Measurements from ENCODE around the gene SPAG9.

The SPAG9 gene

DNA sequence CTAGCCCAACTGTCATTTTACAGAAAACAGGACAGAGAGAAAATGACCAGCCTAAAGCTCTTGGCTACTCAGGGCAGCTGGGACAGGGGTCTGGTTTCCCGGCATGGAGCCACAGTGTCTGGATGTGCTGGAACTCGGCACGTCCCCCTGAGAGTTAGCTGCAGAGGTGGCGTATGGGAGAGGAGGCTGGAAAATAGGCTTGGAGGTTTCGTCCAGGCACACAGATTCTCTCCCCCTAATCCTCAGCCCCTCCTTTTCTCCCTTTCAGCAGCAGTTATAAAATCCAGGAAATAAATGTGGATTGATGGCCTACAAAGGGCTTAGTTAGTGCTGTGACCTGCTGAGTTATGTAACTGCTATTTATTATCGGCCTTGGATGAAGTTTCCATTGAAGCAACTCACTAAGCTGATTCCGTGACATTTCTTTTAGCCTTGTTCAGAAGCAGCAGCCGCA, 165.0 kb downstream of the SPAG9 start:
- Histone ChIP-seq H3K79me2 (ENCODE audit: control insufficient read depth, insufficient read depth, low read length) (no peaks in the 10 kb centered on the region), H3K4ac (ENCODE audit: low read depth, low read length) (no peak overlapping the region), H3K4me2 (ENCODE audit: low read length) (no peak overlapping the region), H2BK15ac (replicated peaks; ENCODE audit: low read depth) (no peak overlapping the region), H3K23ac (ENCODE audit: low read length) (no peak overlapping the region), H3K27ac (ENCODE audit: low read depth, low read length) (no peak overlapping the region), H3K79me1 (ENCODE audit: low read length) (no peaks in the 10 kb centered on the region), H3K36me3 (ENCODE audit: control insufficient read depth, insufficient read depth, low read length) (no peaks in the 10 kb centered on the region), H3K9ac (ENCODE audit: low read length) (no peak overlapping the region), H3K4me3 (ENCODE audit: low read length) (no peak overlapping the region), H2AK5ac (ENCODE audit: low read length) (no peak overlapping the region), H4K5ac (ENCODE audit: low read length) (no peak overlapping the region), H2BK5ac (ENCODE audit: low read length) (no peak overlapping the region), H3K56ac (ENCODE audit: low read length) (no peak overlapping the region), H3K18ac (ENCODE audit: low read length) (no peak overlapping the region), H2BK120ac (ENCODE audit: low read depth, low read length) (no peak overlapping the region), H4K8ac (ENCODE audit: low read depth, low read length) (no peak overlapping the region), H3K4me1 (ENCODE audit: control insufficient read depth, low read depth, low read length) (peaks cover 5% of the 10 kb centered on the region), H3K27me3 (ENCODE audit: insufficient read depth, low read length, poor library complexity) (no peaks in the 10 kb centered on the region)
- no peak for DNase-seq
- no CpG with 5 or more reads among the region's 8 CpGs for WGBS (ENCODE audit: extremely low coverage, insufficient coverage, low lambda C conversion rate)

DNA sequence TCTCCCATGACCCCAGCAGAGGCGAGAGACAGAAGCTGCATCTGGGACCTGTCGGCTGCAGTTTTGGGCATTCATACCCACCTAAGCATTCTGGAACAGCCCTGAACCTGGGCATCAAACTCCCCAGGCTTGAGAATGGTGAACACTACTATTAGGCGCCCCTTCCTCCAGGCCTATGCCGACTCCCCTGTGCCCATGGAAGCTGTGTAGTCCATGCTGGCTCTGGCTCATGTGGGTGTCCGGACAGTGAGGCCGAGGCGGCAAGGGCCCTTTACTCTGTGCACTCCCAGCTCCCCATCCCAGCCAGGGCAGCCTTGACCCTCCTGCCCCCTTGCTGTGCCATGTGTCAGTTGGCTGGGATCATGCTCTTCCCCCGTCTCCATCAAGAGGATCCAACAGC, 165.5 kb downstream of the SPAG9 start:
- peaks cover 5% of the 10 kb centered on the region for H3K4me1 ChIP-seq (ENCODE audit: control insufficient read depth, low read depth, low read length)
- H3K79me2 ChIP-seq (ENCODE audit: control insufficient read depth, insufficient read depth, low read length), result no peaks in the 10 kb centered on the region
- H3K23ac ChIP-seq (ENCODE audit: low read length), result no peak overlapping the region
- no peak overlapping the region for H3K18ac ChIP-seq (ENCODE audit: low read length)
- no peak overlapping the region for H3K9ac ChIP-seq (ENCODE audit: low read length)
- H3K4me2 ChIP-seq (ENCODE audit: low read length), result no peak overlapping the region
- no CpG with 5 or more reads among the region's 8 CpGs for WGBS (ENCODE audit: extremely low coverage, insufficient coverage, low lambda C conversion rate)
- no peak overlapping the region for H4K8ac ChIP-seq (ENCODE audit: low read depth, low read length)
- no peaks in the 10 kb centered on the region for H3K27me3 ChIP-seq (ENCODE audit: insufficient read depth, low read length, poor library complexity)
- no peak overlapping the region for H3K27ac ChIP-seq (ENCODE audit: low read depth, low read length)
- peak overlapping the region; percentile 37 for H3K56ac ChIP-seq (ENCODE audit: low read length)
- no peak overlapping the region for H2BK5ac ChIP-seq (ENCODE audit: low read length)
- no peak for DNase-seq
- H3K36me3 ChIP-seq (ENCODE audit: control insufficient read depth, insufficient read depth, low read length), result no peaks in the 10 kb centered on the region
- no peaks in the 10 kb centered on the region for H3K79me1 ChIP-seq (ENCODE audit: low read length)
- H2BK120ac ChIP-seq (ENCODE audit: low read depth, low read length), result no peak overlapping the region
- no peak overlapping the region for H2BK15ac ChIP-seq (replicated peaks; ENCODE audit: low read depth)
- H3K4ac ChIP-seq (ENCODE audit: low read depth, low read length), result no peak overlapping the region
- H4K5ac ChIP-seq (ENCODE audit: low read length), result no peak overlapping the region
- no peak overlapping the region for H2AK5ac ChIP-seq (ENCODE audit: low read length)
- H3K4me3 ChIP-seq (ENCODE audit: low read length), result no peak overlapping the region

- H3K4me3 ChIP-seq (ENCODE audit: low read length), result no peak overlapping the region
- H3K4me1 ChIP-seq (ENCODE audit: control insufficient read depth, low read depth, low read length), result peaks cover 5% of the 10 kb centered on the region
- no peak overlapping the region for H2BK15ac ChIP-seq (replicated peaks; ENCODE audit: low read depth)
- peak overlapping the region; percentile 34 for H3K18ac ChIP-seq (ENCODE audit: low read length)
- no peaks in the 10 kb centered on the region for H3K79me1 ChIP-seq (ENCODE audit: low read length)
- DNase-seq, result no peak
- no CpG with 5 or more reads among the region's 8 CpGs for WGBS (ENCODE audit: extremely low coverage, insufficient coverage, low lambda C conversion rate)
- no peak overlapping the region for H2BK120ac ChIP-seq (ENCODE audit: low read depth, low read length)
- peak overlapping the region; percentile 39 for H3K9ac ChIP-seq (ENCODE audit: low read length)
- no peak overlapping the region for H3K23ac ChIP-seq (ENCODE audit: low read length)
- no peak overlapping the region for H2BK5ac ChIP-seq (ENCODE audit: low read length)
- peak overlapping the region; percentile 44 for H3K4ac ChIP-seq (ENCODE audit: low read depth, low read length)
- H3K36me3 ChIP-seq (ENCODE audit: control insufficient read depth, insufficient read depth, low read length), result no peaks in the 10 kb centered on the region
- H2AK5ac ChIP-seq (ENCODE audit: low read length), result no peak overlapping the region
- no peaks in the 10 kb centered on the region for H3K79me2 ChIP-seq (ENCODE audit: control insufficient read depth, insufficient read depth, low read length)
- peak overlapping the region; percentile 71 for H3K56ac ChIP-seq (ENCODE audit: low read length)
- no peak overlapping the region for H3K27ac ChIP-seq (ENCODE audit: low read depth, low read length)
- H3K27me3 ChIP-seq (ENCODE audit: insufficient read depth, low read length, poor library complexity), result no peaks in the 10 kb centered on the region
- H4K8ac ChIP-seq (ENCODE audit: low read depth, low read length), result no peak overlapping the region
- no peak overlapping the region for H4K5ac ChIP-seq (ENCODE audit: low read length)
- H3K4me2 ChIP-seq (ENCODE audit: low read length), result no peak overlapping the region
Measured at GRCh38 chr17:50954641-50955121, 166.0 kb downstream of the SPAG9 start.

GRCh38 chr17:50953831-50954601, 166.7 kb downstream of the SPAG9 start:
- Histone ChIP-seq H3K56ac (ENCODE audit: low read length) (peak overlapping the region; percentile 71), H3K79me2 (ENCODE audit: control insufficient read depth, insufficient read depth, low read length) (no peaks in the 10 kb centered on the region), H3K27me3 (ENCODE audit: insufficient read depth, low read length, poor library complexity) (no peaks in the 10 kb centered on the region), H2BK15ac (replicated peaks; ENCODE audit: low read depth) (no peak overlapping the region), H2BK120ac (ENCODE audit: low read depth, low read length) (peak overlapping the region; percentile 29), H3K79me1 (ENCODE audit: low read length) (no peaks in the 10 kb centered on the region), H2BK5ac (ENCODE audit: low read length) (peak overlapping the region; percentile 3), H3K27ac (ENCODE audit: low read depth, low read length) (no peak overlapping the region), H3K4ac (ENCODE audit: low read depth, low read length) (peak overlapping the region; percentile 48), H2AK5ac (ENCODE audit: low read length) (no peak overlapping the region), H4K5ac (ENCODE audit: low read length) (no peak overlapping the region), H3K4me1 (ENCODE audit: control insufficient read depth, low read depth, low read length) (peaks cover 5% of the 10 kb centered on the region), H3K18ac (ENCODE audit: low read length) (peak overlapping the region; percentile 15), H3K36me3 (ENCODE audit: control insufficient read depth, insufficient read depth, low read length) (no peaks in the 10 kb centered on the region), H4K8ac (ENCODE audit: low read depth, low read length) (no peak overlapping the region), H3K4me2 (ENCODE audit: low read length) (no peak overlapping the region), H3K4me3 (ENCODE audit: low read length) (no peak overlapping the region), H3K23ac (ENCODE audit: low read length) (peak overlapping the region; percentile 19), H3K9ac (ENCODE audit: low read length) (peak overlapping the region; percentile 39)
- no CpG with 5 or more reads among the region's 17 CpGs for WGBS (ENCODE audit: extremely low coverage, insufficient coverage, low lambda C conversion rate)
- DNase-seq, result peak; percentile 69

GRCh38 chr17:50953518-50953830, 167.2 kb downstream of the SPAG9 start:
- Histone ChIP-seq H2BK5ac (ENCODE audit: low read length) (peak overlapping the region; percentile 3), H3K4ac (ENCODE audit: low read depth, low read length) (peak overlapping the region; percentile 48), H3K9ac (ENCODE audit: low read length) (no peak overlapping the region), H3K23ac (ENCODE audit: low read length) (peak overlapping the region; percentile 11), H3K18ac (ENCODE audit: low read length) (no peak overlapping the region), H3K4me3 (ENCODE audit: low read length) (no peak overlapping the region), H3K56ac (ENCODE audit: low read length) (peak overlapping the region; percentile 71), H3K4me1 (ENCODE audit: control insufficient read depth, low read depth, low read length) (peaks cover 5% of the 10 kb centered on the region), H3K4me2 (ENCODE audit: low read length) (no peak overlapping the region), H4K5ac (ENCODE audit: low read length) (no peak overlapping the region), H3K27ac (ENCODE audit: low read depth, low read length) (no peak overlapping the region), H2AK5ac (ENCODE audit: low read length) (no peak overlapping the region), H2BK120ac (ENCODE audit: low read depth, low read length) (no peak overlapping the region), H3K36me3 (ENCODE audit: control insufficient read depth, insufficient read depth, low read length) (no peaks in the 10 kb centered on the region), H3K27me3 (ENCODE audit: insufficient read depth, low read length, poor library complexity) (no peaks in the 10 kb centered on the region), H2BK15ac (replicated peaks; ENCODE audit: low read depth) (no peak overlapping the region), H3K79me1 (ENCODE audit: low read length) (no peaks in the 10 kb centered on the region), H3K79me2 (ENCODE audit: control insufficient read depth, insufficient read depth, low read length) (no peaks in the 10 kb centered on the region), H4K8ac (ENCODE audit: low read depth, low read length) (no peak overlapping the region)
- WGBS (ENCODE audit: extremely low coverage, insufficient coverage, low lambda C conversion rate), result no CpG with 5 or more reads among the region's 5 CpGs
- DNase-seq, result no peak

DNA sequence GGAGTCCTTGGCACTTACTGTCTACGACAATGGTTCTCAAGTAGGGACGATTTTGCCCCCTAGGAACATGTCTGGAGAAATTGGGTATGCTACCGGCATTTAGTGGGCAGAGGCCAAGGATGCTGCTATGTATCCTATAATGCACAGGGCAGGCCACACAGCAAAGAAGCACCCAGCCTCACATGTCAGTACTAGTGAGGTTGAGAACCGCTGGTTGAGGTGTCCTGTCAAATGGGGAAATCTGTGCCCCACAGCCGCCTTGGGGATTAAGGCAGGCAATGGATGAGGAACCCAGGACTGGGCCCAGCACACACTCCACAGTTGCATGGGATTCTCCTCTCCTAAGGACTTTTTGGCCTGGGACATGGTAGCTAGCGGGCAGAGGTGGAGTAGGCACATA, 167.8 kb downstream of the SPAG9 start:
- Histone ChIP-seq H3K18ac (ENCODE audit: low read length) (no peak overlapping the region), H2BK5ac (ENCODE audit: low read length) (no peak overlapping the region), H4K8ac (ENCODE audit: low read depth, low read length) (no peak overlapping the region), H3K23ac (ENCODE audit: low read length) (no peak overlapping the region), H3K27me3 (ENCODE audit: insufficient read depth, low read length, poor library complexity) (no peaks in the 10 kb centered on the region), H3K79me2 (ENCODE audit: control insufficient read depth, insufficient read depth, low read length) (no peaks in the 10 kb centered on the region), H3K56ac (ENCODE audit: low read length) (no peak overlapping the region), H3K4me2 (ENCODE audit: low read length) (no peak overlapping the region), H3K79me1 (ENCODE audit: low read length) (no peaks in the 10 kb centered on the region), H4K5ac (ENCODE audit: low read length) (no peak overlapping the region), H3K4ac (ENCODE audit: low read depth, low read length) (no peak overlapping the region), H3K9ac (ENCODE audit: low read length) (no peak overlapping the region), H2AK5ac (ENCODE audit: low read length) (no peak overlapping the region), H3K27ac (ENCODE audit: low read depth, low read length) (no peak overlapping the region), H3K4me3 (ENCODE audit: low read length) (no peak overlapping the region), H3K36me3 (ENCODE audit: control insufficient read depth, insufficient read depth, low read length) (no peaks in the 10 kb centered on the region), H3K4me1 (ENCODE audit: control insufficient read depth, low read depth, low read length) (peaks cover 5% of the 10 kb centered on the region), H2BK15ac (replicated peaks; ENCODE audit: low read depth) (no peak overlapping the region), H2BK120ac (ENCODE audit: low read depth, low read length) (no peak overlapping the region)
- no CpG with 5 or more reads among the region's 6 CpGs for WGBS (ENCODE audit: extremely low coverage, insufficient coverage, low lambda C conversion rate)
- DNase-seq, result no peak
